ENCODE results near the gene PLEKHM2.
A peak's percentile ranks its signal among the peaks of the same experiment; 100 is the strongest.
"Not testable (repeated sequence)": the region's sequence is repeated elsewhere in the genome, so short reads cannot be mapped to it uniquely, and the experiment has no call there.

The PLEKHM2 gene, protein sequence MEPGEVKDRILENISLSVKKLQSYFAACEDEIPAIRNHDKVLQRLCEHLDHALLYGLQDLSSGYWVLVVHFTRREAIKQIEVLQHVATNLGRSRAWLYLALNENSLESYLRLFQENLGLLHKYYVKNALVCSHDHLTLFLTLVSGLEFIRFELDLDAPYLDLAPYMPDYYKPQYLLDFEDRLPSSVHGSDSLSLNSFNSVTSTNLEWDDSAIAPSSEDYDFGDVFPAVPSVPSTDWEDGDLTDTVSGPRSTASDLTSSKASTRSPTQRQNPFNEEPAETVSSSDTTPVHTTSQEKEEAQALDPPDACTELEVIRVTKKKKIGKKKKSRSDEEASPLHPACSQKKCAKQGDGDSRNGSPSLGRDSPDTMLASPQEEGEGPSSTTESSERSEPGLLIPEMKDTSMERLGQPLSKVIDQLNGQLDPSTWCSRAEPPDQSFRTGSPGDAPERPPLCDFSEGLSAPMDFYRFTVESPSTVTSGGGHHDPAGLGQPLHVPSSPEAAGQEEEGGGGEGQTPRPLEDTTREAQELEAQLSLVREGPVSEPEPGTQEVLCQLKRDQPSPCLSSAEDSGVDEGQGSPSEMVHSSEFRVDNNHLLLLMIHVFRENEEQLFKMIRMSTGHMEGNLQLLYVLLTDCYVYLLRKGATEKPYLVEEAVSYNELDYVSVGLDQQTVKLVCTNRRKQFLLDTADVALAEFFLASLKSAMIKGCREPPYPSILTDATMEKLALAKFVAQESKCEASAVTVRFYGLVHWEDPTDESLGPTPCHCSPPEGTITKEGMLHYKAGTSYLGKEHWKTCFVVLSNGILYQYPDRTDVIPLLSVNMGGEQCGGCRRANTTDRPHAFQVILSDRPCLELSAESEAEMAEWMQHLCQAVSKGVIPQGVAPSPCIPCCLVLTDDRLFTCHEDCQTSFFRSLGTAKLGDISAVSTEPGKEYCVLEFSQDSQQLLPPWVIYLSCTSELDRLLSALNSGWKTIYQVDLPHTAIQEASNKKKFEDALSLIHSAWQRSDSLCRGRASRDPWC

DNA sequence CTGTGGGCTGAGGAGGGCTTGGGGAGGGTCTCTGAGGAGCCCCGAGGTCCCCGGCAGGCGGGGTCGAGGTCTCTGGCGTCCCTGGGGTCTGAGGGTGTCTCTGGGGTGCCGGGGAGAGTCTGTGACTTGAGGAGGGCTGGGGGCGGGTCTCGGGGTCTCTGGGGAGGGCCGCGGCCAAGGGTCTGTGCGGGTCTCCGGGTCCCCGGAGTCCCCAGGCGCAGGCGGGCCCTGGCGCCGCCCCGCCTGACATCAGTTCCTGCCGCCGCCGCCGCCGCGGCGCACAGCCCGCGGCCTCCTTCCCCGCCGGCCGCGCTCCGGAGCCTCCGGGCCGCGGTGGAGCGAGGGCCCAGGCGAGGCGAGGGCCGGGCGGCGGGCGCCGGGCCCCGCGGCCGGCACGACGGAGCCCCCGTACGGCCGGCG, at the start of gene PLEKHM2:
Gene PLEKHM2, plus strand, starts transcription at position 279 of the 420 bp plus-strand sequence. CDS start 239 bp downstream, outside the sequence.
- DNase-seq (ENCODE audit: low read depth), result no peak

DNA sequence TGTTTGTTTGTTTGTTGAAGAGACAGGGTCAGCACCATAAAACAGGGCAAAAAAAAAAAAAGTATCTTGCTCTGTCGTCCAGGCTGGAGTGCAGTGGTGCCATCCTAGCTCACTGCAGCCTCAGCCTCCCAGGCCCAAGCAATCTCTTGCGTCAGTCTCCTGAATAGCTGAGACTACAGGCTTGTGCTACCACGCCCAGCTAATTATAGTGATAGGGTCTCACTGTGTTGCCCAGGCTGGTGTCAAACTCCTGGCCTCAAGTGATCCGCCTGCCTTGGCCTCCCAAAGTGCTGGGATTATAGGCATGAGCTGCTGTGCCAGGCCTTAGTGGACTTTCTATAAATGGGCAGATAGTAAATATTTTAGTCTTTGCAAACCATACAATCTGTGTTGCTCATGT, 47.7 kb upstream of the PLEKHM2 start:
- no peak for DNase-seq (ENCODE audit: low read depth)

DNA sequence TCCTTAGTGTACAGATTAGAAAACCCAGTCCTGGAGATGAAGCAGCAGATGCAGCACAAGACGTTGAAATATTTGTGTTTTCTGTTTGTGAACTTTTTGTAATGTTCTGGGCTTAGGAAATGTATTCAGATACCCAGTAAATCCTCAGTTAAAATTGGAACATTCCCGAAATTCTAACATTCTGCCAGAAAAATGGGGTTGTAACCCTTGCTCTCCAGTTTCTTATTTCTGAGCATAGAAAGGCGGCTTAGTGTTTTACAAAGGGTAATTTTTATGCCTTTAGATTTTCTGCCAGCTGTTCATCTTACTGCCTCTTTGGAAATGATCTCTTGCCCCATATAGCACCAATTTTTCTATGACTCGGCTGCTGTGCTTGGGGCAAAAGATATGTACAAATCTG, 46.3 kb upstream of the PLEKHM2 start:
- no peak for DNase-seq (ENCODE audit: low read depth)

DNA sequence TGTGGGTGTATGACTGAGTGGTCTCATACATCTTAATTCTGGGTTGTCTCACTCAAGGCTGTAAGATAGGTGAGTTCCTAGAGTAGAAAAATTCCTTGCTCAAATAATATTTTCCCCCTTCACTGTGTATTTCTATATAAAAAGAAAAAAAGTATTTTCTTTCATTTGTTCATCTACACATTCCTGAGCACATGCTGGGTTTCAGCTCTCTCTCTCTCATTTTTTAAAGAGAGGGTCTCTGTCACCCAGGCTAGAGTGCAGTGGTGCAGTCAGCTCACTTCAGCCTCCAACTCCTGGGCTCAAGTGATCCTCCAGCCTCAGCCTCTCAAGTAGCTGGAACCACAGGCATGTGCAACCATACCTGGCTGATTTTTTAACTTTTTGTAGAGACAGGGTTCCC, 44.9 kb upstream of the PLEKHM2 start:
- DNase-seq (ENCODE audit: low read depth), result no peak

DNA sequence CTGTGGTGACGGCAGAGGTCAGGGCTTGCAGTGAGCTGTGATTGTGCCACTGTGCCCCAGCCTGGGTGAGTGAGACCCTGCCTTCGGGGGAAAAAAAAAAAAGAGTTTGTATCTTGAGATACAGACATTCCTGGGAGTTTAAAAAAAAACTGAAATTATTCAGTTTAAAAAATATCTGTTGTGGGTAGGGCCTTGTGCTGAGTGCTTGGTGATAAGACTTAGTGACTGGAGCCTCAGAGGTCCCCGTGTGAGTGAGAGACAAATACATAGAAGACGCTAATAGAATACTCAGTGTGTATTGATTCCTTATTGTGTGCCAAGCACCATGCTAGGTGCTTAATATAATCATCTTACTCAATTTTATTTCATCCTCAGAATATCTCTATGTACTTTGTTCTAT, 44.2 kb upstream of the PLEKHM2 start:
- no peak for DNase-seq (ENCODE audit: low read depth)

DNA sequence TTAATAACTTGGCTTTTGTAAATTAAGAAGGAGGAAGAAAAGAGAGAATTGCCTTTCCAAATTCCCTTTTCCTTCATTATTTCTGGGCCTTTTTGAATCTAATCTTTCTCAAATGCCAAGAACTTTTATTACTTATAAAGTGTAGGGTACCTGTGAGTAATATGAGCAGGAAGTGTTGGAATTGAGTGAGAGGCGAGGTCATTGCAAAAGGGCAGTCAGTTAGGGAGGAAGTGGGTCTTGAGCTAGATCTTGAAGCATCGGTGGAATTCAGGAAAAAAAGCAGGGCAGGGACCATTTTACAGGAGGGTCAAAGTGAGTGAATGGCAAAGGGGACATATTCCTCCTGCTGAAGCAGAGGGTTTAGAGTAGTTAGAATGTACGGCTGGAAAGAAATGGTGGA, 43.5 kb upstream of the PLEKHM2 start:
- no peak for DNase-seq (ENCODE audit: low read depth)

DNA sequence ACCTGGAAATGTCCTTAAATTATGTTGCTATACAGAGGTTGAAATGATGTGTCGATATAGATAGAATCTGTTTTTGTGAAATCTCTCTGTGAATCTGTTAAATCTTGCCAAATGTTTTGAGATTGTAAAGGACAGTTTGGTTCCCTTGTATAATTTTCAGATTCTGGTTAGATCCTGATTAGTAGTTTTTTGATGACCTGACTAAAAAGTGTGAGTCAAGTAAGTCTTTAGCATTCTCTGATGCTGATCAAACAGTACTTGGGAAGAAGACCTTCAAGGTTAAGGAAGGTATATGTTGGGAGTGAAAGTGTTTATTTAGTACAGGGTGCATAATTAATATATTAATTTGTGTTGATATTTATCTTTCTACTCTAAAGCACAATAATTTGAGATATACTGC, 34.2 kb upstream of the PLEKHM2 start:
- DNase-seq (ENCODE audit: low read depth), result no peak

DNA sequence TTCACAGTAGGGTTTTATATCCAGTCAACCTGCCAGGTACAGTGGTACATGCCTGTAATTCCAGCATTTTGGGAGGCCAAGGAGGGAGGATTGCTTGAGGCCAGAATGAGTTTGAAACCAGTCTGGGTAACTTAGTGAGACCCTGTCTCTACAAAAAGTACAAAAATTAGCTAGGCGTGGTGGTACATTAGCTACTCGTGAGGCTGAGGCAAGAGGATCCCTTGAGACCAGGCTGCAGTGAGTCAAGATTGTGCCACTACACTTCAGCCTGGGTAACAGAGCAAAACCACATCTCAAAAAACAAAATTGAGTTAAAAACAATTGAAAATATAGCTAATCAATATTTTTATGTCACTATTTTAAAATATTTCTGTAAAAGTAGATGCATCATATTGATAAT, 33.7 kb upstream of the PLEKHM2 start:
- peak; percentile 44 for DNase-seq (ENCODE audit: low read depth)

DNA sequence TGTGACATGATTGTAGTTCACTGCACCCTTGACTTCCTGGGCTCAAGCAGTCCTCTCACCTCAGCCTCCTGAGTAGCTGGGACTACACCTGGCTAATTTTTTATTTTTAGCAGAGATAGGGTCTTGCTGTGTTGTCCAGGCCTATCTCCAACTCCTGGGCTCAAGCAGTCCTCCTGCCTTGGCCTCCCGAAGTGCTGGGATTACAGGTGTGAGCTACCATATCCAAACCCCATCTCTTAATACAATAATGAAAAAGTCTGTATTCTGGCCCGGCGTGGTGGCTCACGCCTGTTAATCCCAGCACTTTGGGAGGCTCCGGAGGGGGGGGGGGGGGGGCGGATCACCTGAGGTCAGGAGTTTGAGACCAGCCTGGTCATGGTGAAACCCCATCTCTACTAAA, 32.0 kb upstream of the PLEKHM2 start:
- not testable (repeated sequence) for DNase-seq (ENCODE audit: low read depth)

DNA sequence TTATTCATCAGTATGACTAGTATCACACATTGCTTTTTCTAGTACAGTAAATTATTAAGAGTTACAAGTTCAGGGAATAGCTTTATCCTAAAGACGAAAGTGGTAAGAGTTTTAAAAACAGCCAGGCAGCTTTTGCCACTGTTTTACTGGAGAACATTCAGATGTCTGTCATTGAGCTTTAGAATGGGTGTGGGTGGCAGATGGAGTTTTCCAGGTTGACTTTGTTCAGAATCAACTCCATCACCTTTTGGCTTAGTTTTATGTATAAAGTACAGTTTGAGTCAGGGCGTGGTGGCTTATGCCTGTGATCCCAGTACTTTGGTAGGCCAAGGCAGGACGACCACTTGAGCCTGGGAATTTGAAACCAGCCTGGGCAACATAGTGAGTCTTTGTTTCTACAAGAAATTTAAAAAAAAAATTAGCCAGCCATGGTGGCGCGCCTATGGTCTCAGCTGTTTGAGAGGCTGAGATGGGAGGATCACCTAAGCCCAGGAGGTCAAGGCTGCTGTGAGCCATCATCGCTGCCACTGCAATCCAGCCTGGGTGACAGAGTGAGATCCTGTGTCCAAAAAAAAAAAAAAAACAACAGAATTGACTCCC, 29.9 kb upstream of the PLEKHM2 start:
- no peak for DNase-seq (ENCODE audit: low read depth)

DNA sequence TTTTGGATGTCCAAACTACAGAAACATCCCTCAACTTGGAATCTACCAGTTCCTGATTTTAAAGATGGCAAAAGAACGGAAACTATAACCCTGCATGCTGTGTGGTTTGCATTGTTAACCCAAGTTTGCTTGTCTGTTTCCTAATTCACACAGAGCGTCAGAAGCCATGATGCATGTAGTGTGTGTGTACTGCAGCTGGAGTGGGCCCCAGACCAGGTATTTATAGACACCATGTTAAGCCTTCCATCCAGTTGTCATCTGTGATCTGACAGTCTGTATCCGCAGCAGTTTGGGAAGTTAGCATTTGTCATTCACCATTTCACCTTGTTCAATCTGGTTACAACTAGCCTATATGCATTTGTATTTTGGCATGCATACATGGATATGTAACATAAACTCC, 27.7 kb upstream of the PLEKHM2 start:
- DNase-seq (ENCODE audit: low read depth), result no peak

DNA sequence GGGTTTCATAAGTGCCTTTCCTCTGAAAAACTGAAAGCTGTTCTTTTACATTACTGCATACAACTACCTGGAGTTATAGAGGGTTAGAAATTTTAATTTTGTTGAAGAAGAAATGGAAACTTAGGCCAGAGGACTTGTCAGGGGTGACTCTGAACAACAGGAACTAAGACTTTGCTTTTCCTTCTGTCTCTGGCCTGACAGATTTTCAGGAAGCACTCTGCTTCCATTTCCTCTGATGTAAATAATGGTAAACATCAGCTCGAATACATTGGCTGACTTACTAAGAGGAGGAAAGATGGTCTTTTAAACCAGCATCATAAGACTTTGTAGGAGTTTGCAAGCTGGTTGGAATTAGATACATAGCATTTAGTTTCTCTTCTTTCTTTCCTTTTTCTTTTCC, 27.1 kb upstream of the PLEKHM2 start:
- DNase-seq (ENCODE audit: low read depth), result no peak

DNA sequence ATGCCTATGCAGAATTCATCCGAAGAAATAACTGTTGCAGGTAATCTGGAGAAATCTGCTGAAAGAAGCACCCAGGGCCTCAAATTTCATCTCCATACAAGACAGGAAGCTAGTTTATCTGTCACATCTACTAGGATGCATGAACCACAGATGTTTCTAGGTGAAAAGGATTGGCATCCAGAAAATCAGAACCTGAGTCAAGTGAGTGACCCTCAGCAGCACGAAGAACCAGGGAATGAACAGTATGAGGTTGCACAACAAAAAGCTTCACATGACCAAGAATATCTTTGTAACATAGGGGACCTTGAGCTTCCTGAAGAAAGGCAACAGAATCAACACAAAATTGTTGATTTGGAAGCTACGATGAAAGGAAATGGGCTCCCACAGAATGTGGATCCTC, 24.0 kb upstream of the PLEKHM2 start:
- DNase-seq (ENCODE audit: low read depth), result no peak

DNA sequence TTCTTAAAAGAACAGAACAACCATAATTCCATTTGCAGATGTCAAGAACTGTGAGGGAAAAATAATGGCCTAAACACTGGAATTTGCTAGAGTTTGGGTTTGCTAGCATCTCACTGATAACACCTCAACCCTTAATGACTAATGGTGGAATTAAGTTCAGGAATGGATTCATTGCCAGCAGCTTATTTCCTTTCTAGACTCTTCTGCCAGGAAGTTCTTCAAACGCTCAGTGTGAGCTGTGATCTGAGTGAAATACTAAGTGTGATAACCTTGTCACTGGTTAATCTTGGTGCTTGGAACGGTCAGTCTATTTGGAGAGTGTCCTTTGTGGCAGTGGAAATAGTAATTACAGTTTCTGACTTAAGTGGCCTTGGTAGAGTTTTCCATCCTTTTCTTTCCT, 21.6 kb upstream of the PLEKHM2 start:
- no peak for DNase-seq (ENCODE audit: low read depth)

DNA sequence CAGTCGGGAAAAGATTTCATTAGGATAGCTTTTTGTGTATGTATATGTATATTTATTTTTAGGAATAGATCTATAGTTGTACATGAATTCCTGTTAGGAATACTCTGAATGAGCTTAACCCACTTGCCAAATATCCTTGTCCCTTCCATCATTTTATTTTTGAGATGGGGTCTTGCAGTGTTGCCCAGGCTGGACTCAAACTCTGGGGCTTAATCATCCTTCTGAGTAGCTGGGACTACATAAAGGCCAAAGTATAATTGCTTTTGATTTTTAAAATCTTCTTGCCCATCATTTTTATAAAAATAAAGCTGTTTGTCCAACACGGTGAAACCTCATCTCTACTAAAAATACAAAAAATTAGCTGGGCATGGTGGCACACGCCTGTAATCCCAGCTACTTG, 20.2 kb upstream of the PLEKHM2 start:
- DNase-seq (ENCODE audit: low read depth), result no peak

DNA sequence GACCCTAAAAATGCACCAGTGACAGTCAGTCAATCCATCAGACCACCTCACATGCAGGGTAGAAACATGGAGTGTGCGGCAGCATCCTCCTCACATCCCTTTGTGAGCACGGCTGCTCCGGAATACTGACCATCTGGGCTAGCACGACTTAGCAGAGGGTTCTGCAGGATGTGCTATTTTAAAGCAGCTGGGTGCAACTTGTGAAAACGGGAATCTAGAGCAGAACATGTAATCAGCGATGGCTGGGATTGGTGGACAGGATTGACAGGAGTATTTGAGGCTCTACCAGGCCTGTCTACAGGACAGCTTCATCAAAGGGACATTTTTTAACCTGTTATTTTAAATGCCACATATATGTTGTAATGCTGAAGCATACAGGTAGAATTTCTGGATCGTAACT, 16.8 kb upstream of the PLEKHM2 start:
- DNase-seq (ENCODE audit: low read depth), result no peak

DNA sequence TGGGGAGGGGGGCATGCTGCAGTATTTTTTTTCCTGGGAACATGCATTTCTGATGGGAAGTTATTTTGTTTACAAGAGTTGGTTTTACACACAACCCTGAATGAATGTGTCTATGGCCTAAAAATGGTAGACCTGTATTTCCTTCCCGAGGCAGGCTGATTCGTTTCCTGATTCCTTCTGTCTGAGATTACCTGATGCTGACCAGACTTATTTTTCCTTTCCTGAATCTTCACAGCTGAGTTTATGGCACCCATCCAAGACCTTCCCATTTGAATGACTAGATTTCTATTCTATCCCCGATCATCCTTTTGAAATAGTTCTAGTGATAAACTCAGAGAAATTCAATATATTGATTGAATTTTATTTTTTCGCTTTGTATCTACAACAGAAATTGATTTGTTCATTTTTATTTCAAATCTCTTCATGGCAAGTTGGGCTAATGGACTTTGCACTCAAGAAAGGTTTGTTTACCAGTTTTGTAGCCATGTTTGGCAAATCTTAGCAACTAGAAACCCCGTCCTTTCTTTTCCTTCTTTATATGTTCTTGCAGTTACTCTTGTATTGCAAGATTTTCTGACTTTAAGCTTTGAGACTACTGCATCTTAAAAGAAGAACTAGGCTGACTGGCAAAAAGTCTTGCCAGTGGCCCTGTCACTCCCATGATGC, 15.9 kb upstream of the PLEKHM2 start:
- no peak for DNase-seq (ENCODE audit: low read depth)

DNA sequence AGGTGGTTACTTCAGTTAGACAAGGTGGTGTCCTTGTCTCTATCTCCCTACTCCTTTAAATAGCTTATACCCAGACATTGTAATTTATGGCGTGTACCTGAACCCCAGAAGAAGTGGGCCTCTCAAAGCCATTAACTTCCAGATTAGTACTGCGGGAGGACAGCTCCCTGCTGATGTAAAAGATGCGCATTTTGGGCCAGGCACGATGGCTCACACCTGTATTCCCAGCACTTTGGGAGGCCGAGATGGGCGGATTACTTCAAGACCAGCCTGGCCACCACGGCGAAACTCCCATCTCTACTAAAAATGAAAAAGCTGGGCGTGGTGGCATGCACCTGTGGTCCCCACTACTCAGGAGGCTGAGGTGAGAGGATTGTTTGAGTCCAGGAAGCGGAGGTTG, 15.0 kb upstream of the PLEKHM2 start:
- no peak for DNase-seq (ENCODE audit: low read depth)

DNA sequence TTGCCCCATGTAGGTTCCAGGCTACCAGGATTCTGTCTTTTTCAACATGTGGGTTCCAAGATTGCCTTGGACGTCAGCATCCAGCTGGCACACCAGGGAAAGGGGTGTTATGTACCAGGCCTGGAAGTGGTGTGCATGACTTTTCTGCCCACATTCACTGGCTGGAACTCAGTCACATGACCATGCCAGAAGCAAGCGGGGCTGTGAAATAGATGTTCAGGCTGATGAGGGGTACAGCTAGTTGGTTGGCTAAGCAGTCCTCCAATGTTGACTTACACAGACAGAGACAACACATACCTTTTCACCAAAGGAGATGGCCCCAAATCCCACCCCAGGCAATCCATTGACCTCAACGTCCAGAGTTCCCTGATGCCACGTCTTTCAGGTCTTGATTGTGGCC, 14.3 kb upstream of the PLEKHM2 start:
- DNase-seq (ENCODE audit: low read depth), result no peak

DNA sequence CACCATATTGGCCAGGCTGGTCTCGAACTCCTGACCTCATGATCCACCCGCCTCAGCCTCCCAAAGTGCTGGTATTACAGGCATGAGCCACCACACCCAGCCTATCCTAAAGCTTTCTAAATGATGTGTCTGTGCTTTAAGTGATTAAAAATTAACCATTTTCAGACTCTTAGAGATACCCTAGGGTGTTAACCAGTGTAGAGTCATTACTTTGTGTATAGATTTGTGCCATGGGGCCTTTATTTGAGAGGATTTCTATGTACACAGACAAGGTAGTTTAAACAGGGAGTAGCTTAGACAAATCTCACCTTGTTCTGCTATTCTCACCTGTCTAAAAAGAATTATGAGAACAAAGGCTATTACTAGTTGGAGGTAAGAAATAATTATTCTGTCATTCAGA, 12.7 kb upstream of the PLEKHM2 start:
- DNase-seq (ENCODE audit: low read depth), result no peak

DNA sequence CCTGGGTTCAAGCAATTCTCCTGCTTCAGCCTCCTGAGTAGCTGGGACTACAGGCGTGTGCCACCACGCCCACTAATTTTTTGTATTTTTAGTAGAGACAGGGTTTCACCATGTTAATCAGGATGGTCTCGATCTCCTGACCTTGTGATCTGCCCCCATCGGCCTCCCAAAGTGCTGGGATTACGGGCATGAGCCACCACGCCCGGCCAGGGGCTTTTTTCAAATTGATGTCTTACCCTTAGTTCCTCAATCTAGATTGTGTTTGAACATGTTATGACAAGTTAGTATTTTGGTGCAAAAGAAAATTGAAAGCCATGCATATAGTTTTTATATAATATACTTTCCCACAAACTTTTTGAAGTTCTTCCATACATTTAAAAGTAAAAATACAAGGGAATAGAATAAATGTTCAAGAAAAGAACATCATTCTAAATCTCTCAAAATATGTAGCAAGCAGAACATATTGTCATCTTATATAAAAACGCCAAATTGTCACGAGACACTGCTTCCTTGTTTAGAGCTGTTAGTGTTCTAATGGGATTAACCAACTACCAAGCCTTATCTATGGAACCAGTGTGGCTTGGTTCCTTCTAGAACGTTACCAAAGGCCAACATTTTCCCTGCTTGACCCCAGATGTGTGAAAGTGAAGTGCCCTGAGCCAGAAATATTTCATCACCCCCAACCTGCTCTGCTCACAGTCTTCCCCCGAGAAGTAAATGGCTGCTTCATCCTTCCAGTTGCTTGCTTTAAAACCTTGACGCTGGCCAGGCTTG, 9.5 kb upstream of the PLEKHM2 start:
- DNase-seq (ENCODE audit: low read depth), result no peak

Measured in stromal cell of bone marrow (primary cell).